ENCODE measurements around the gene C11orf68. TPM values are rescaled to one million over a fixed set of nuclear protein-coding genes. Genes with fewer than 3 reads are reported as not detected.
"Not testable (repeated sequence)": the region's sequence is repeated elsewhere in the genome, so short reads cannot be mapped to it uniquely, and the experiment has no call there.

The C11orf68 gene
- total RNA-seq, 4 donors from 2014 or later = 19.4 to 38.4 (median 33.3) TPM

DNA sequence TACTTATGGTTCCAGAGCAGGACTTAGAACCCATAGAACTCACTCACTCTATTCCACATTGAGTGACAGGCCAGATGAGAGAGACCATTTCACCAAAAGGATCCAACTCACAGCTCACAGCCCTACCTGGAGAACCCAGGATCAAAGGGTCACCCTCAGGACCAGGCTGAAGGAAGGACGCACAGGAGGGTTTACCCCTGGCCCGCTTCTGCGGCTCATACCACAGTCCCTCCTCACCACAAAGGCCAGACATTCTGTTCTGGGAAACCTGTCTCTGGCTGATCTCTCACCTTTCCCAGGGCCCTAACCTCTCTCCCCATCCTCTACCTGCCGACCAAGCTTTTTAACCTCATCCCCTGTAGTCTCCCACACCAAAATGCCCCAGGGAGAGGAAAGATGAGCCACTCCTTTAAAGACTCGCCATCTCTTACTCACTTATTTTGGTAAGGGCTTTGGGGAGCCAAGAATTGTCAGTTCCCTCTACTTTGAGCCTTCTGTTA is 23.3 kb downstream of the C11orf68 start:
- H3K4me1 ChIP-seq = peaks cover 0 to 55% (median 28%) of the 10 kb centered on the region in 3 donors
- H3K27ac ChIP-seq = no peak overlapping the region
- no peaks in the 10 kb centered on the region for H3K36me3 ChIP-seq
- ATAC-seq = no peak
- H3K4me3 ChIP-seq = no peak overlapping the region
- peaks cover 13% of the 10 kb centered on the region for H3K27me3 ChIP-seq
- no peaks in the 10 kb centered on the region for H3K9me3 ChIP-seq
- WGBS, 2 donors (ENCODE audit: low coverage in 1 of 2) = 91 to 95% methylated on average over 4 to 5 of the region's 5 CpGs
- no peak for TF ChIP-seq POLR2AphosphoS5 (IDR thresholded peaks at IDR 0.05)
- TF ChIP-seq EP300 (IDR thresholded peaks at IDR 0.05) = no peak
- no peak for TF ChIP-seq POLR2A (IDR thresholded peaks at IDR 0.05)
- TF ChIP-seq, protein P1, sequence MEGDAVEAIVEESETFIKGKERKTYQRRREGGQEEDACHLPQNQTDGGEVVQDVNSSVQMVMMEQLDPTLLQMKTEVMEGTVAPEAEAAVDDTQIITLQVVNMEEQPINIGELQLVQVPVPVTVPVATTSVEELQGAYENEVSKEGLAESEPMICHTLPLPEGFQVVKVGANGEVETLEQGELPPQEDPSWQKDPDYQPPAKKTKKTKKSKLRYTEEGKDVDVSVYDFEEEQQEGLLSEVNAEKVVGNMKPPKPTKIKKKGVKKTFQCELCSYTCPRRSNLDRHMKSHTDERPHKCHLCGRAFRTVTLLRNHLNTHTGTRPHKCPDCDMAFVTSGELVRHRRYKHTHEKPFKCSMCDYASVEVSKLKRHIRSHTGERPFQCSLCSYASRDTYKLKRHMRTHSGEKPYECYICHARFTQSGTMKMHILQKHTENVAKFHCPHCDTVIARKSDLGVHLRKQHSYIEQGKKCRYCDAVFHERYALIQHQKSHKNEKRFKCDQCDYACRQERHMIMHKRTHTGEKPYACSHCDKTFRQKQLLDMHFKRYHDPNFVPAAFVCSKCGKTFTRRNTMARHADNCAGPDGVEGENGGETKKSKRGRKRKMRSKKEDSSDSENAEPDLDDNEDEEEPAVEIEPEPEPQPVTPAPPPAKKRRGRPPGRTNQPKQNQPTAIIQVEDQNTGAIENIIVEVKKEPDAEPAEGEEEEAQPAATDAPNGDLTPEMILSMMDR (IDR thresholded peaks at IDR 0.05) = no peak

DNA sequence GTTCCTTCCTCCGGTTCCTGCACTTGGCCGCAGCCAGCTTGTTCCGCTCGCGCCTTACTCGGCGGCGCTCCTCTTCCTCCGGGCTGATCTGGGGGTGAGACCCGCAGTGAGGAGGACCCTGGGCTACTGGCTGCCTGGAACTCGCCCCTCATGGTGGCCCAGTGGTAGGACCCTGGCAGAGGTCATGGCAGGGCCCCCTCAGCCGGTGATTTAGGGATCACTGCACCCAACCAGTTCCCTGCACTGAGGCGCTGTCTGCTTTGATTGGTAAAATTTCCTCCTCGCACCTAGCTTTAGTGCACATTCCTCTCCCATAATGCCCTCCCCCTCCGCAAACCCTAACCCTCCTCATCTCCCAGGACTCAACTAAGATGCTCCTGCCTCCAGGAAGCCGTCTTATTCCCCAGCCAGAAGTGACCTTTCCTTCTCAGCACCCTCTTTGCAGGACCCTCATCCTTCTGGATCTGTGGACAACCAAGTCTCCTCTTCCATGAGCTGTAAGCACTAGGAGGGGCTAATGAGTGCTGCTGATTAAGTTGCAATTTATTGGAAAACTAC is 24.7 kb downstream of the C11orf68 start:
- no peaks in the 10 kb centered on the region for H3K36me3 ChIP-seq
- TF ChIP-seq EP300 (IDR thresholded peaks at IDR 0.05) = no peak
- TF ChIP-seq POLR2A (IDR thresholded peaks at IDR 0.05) = peak; percentile 14 to 26
- H3K9me3 ChIP-seq = no peaks in the 10 kb centered on the region
- peaks cover 0 to 54% (median 30%) of the 10 kb centered on the region in 3 donors for H3K4me1 ChIP-seq
- no peak for ATAC-seq
- peaks cover 3% of the 10 kb centered on the region for H3K27me3 ChIP-seq
- peak overlapping the region in 1 of 2 donors; percentile 26 for H3K4me3 ChIP-seq
- WGBS, 2 donors (ENCODE audit: low coverage in 1 of 2) = 49 to 94% methylated on average over 2 to 4 of the region's 16 CpGs
- peak overlapping the region; percentile 65 to 99 (median 95) for H3K27ac ChIP-seq

DNA sequence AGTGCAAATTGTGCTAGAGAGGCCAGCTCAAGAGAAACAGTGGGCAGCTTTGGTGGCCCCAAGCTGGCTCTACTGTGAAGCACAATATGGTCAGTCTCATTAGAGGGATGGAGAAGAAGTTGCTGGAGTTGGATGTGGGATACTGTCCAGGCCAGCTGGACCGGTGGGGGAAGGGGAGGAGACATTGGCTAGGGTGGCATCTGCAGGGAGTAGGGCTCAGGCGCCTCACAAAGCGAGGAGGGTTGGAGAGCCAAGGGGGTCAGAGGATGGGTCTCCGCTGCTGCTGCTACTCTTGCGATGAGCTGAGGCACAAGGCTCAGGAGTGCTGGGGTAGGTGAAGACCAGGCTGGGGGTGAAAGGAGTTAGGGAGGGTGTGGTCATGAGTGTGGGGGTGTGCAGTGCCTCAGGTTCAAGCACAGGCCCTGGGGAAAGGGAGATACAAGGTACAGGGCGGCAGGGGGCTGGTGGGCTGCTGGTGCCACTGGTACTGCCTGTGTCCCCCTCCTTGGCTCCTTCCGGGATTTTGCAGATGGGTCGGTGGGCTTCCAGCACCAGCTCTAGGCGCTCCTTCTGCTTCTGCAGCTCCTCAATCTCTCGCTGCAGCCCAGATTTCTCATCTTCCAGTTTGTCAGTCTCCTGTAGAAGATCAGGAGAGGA is 26.1 kb downstream of the C11orf68 start:
- peaks cover 0 to 61% (median 30%) of the 10 kb centered on the region in 3 donors for H3K4me1 ChIP-seq
- no peak for ATAC-seq
- peak overlapping the region; percentile 82 to 99 (median 95) for H3K27ac ChIP-seq
- H3K36me3 ChIP-seq = no peaks in the 10 kb centered on the region
- no peaks in the 10 kb centered on the region for H3K9me3 ChIP-seq
- 76 to 82% methylated on average over 5 to 6 of the region's 10 CpGs for whole genome bisulfite sequencing, 2 donors (ENCODE audit: low coverage in 1 of 2)
- peak overlapping the region in 1 of 2 donors; percentile 86 for H3K4me3 ChIP-seq
- H3K27me3 ChIP-seq = no peaks in the 10 kb centered on the region
- TF ChIP-seq EP300 (IDR thresholded peaks at IDR 0.05) = no peak
- TF ChIP-seq POLR2AphosphoS5 (IDR thresholded peaks at IDR 0.05) = no peak
- no peak for TF ChIP-seq POLR2A (IDR thresholded peaks at IDR 0.05)
- TF ChIP-seq, protein P1 (IDR thresholded peaks at IDR 0.05) = no peak

DNA sequence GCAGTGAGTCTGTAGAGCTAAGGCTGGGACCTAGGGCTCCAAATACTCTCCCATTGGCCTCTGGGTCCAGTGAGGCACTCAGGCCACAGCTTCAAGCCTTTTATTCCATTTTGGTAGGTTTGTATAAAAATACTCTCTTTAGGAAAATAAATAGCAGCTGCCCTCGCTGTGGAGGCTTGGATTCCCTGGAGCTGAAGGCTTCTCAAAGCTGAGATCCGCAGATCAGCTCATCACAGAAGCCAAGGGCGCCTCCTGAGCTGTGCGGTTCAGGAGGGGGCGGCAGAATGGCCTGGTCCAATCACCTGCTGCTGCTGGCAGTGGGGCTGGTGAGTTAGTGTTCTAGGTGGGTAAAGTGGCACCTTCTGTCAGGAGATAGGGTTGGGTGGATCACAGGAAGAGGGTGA is 26.7 kb downstream of the C11orf68 start:
- ATAC-seq, H3K9me3 ChIP-seq, H3K27me3 ChIP-seq, H3K36me3 ChIP-seq: not testable (repeated sequence)
- H3K4me1 ChIP-seq = peaks cover 0 to 67% (median 37%) of the 10 kb centered on the region in 3 donors
- peak overlapping the region; percentile 82 to 99 (median 95) for H3K27ac ChIP-seq
- H3K4me3 ChIP-seq = peak overlapping the region in 1 of 2 donors; percentile 86
- 55% methylated on average over 5 of the region's 5 CpGs; no CpG with 5 or more reads in 1 of the 2 donors for WGBS, 2 donors (ENCODE audit: low coverage in 1 of 2)

GRCh38 chr11:65891219-65892136 is 27.4 kb downstream of the C11orf68 start:
- 5% methylated on average over 11 of the region's 57 CpGs; no CpG with 5 or more reads in 1 of the 2 donors for WGBS, 2 donors (ENCODE audit: low coverage in 1 of 2)

More at GRCh38 chr11:65891219-65892136, 27.4 kb downstream of the C11orf68 start:
- no peaks in the 10 kb centered on the region for H3K27me3 ChIP-seq
- peak overlapping the region; percentile 82 to 99 (median 95) for H3K27ac ChIP-seq
- H3K4me1 ChIP-seq = peaks cover 0 to 74% (median 38%) of the 10 kb centered on the region in 3 donors
- H3K36me3 ChIP-seq = peaks cover 0 to 7% of the 10 kb centered on the region in 2 donors
- no peaks in the 10 kb centered on the region for H3K9me3 ChIP-seq
- peak overlapping the region; percentile 48 to 86 for H3K4me3 ChIP-seq
- no peak for ATAC-seq
- TF ChIP-seq POLR2AphosphoS5 (IDR thresholded peaks at IDR 0.05) (no peak), POLR2A (IDR thresholded peaks at IDR 0.05) (peak in 1 of 2 donors; percentile 17)
- TF ChIP-seq, protein P1 (IDR thresholded peaks at IDR 0.05) = peak in 2 of 4 experiments; percentile 3 to 48
